ENCODE data around the gene CCDC30.

- TF ChIP-seq CTCF (conservative IDR thresholded peaks at IDR 0.05; ENCODE audit: low read length) (no peak), EZH2phosphoT487 (IDR thresholded peaks at IDR 0.05; ENCODE audit: borderline replicate concordance) (no peak)
These were observed 194.1 kb downstream of the CCDC30 start for GRCh38 chr1:42657201-42657600.
